Body of pancreas (tissue), 4 donors: Measurements from ENCODE around the gene PNPLA3.

Experiments used
- POLR2A ChIP-seq, 3 donors: fragments of 450-650 bp; IDR thresholded peaks; one replicate each; pipeline ENCODE4 v1.6.1; 2016; ENCODE audit warnings: antibody characterized with exemption in 3 of 3, mild to moderate bottlenecking in 2 of 3
- TF ChIP-seq, protein P1 (sequence below), 7 experiments: fragments of 450-650 bp in 4 of 7; fragments of 200-600 bp in 3 of 7; sonication (generic) in 3 of 7; IDR thresholded peaks; one replicate each; pipeline ENCODE4 v1.5.1; 2016 to 2019; ENCODE audit warnings: antibody characterized with exemption in 7 of 7

DNA sequence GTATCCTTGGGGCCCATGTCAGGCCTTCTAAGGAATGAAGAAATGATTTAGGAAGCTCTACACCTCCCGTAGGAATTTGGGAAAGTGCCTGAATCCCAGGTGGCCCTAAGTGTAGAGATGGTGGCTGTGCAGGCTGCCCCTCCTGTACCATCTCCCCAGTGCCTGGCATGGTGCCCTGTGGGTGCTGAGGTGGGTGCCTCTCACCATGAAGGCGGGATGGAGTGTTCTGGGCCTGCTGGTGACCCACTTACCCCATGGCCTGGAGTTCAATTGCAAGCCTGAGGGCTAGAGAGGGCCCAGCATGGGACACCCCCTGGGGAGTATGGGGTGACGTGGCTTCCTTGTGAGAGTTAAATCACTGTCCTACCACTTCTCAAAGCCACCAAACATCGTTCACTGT lies 51.4 kb downstream of the PNPLA3 start:
- no peak for TF ChIP-seq POLR2A (IDR thresholded peaks at IDR 0.05)
- TF ChIP-seq, protein P1, sequence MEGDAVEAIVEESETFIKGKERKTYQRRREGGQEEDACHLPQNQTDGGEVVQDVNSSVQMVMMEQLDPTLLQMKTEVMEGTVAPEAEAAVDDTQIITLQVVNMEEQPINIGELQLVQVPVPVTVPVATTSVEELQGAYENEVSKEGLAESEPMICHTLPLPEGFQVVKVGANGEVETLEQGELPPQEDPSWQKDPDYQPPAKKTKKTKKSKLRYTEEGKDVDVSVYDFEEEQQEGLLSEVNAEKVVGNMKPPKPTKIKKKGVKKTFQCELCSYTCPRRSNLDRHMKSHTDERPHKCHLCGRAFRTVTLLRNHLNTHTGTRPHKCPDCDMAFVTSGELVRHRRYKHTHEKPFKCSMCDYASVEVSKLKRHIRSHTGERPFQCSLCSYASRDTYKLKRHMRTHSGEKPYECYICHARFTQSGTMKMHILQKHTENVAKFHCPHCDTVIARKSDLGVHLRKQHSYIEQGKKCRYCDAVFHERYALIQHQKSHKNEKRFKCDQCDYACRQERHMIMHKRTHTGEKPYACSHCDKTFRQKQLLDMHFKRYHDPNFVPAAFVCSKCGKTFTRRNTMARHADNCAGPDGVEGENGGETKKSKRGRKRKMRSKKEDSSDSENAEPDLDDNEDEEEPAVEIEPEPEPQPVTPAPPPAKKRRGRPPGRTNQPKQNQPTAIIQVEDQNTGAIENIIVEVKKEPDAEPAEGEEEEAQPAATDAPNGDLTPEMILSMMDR (IDR thresholded peaks at IDR 0.05) = no peak
